GM19395 (cell line): ENCODE measurements around the gene SYNGAP1.

Experiments
- ATAC-seq: cut with Tn5 transposase; IDR thresholded peaks from one replicate; pipeline ENCODE4 v1.9.1; 2021; ENCODE audit warnings: mild to moderate bottlenecking, moderate library complexity; ENCODE audit not compliant: unreplicated experiment

SYNGAP1 gene

DNA sequence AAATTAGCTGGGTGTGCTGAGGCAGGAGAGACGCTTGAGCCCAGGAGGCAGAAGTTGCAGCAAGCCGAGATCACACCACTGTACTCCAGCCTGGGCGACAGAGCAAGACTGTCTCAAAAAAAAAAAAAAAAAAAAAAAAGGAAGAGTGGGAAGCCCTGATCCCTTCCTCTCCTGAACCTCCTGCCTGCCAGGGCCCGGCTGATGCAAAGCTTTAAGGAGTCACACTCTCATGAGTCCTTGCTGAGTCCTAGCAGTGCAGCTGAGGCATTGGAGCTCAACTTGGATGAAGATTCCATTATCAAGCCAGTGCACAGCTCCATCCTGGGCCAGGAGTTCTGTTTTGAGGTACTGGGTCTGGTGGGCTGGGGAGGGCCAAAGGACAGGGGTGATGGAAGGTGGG lies 15.1 kb downstream of the SYNGAP1 start:
- ATAC-seq = no peak

DNA sequence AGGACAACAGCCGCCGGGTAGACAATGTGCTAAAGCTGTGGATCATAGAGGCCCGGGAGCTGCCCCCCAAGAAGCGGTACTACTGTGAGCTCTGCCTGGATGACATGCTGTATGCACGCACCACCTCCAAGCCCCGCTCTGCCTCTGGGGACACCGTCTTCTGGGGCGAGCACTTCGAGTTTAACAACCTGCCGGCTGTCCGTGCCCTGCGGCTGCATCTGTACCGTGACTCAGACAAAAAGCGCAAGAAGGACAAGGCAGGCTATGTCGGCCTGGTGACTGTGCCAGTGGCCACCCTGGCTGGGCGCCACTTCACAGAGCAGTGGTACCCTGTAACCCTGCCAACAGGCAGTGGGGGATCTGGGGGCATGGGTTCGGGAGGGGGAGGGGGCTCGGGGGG lies 17.8 kb downstream of the SYNGAP1 start:
- no peak for ATAC-seq

DNA sequence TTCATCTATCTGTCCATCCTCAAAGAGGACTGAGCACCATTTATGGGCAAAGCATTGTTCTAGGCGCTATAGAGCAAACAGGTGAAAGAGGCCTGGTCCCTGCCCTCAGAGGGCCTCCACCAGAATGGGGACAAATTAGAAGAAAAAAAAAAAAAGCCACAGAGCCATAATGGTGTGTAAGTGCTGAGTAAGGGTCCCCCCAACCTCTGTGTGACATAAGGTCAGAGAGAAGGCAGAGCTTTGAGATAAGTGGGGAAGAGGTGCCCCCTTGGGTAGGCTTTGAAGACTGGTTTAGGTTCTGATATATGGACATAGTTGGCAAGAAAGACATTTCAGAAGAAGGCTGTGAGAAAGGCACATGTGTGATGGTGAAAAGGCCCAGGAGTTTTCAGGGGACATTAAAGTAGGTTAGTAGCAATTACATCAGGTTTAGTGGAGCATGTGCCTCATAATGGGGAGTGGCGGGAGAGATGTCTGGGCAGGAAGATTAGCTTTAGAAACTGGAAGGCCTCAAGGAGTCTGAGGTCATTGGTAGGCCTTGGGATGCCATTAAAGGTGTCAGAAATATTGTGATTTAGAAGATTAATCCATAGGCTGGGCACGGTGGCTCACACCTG lies 19.2 kb downstream of the SYNGAP1 start:
- no peak for ATAC-seq

DNA sequence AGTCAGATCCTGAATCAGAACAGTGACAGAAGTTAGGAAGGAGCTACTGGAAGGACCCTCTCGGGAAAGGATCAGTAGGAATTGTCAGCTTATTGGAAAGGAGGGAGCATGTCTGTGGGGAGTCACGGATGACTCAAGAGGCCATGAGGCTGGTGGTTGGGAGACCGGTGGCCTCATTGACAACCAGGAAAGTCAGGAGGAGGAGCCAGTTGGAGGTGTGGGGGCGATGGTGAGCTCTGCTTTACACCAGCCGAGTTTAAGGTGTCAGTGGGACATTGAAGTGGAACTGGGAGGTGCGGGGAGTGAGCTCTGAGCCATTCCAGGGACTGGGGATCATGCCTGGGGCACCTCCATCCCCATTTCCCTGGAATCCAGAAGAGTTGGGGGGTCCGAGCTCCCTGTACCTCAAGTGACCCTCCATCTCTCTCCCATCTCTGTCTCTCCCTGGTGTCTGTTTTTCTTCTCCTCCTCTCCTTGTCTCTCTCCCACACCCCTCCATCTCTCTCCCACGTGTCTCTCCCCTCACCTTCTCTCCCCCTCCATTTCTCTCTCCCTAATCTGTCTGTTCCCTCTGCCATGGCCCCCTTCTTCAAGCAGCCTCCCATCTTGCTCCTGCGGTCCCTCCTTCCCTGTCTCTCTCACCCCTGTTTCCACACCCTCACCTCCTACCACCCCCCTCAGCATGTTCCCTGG lies 20.2 kb downstream of the SYNGAP1 start:
- no peak for ATAC-seq

DNA sequence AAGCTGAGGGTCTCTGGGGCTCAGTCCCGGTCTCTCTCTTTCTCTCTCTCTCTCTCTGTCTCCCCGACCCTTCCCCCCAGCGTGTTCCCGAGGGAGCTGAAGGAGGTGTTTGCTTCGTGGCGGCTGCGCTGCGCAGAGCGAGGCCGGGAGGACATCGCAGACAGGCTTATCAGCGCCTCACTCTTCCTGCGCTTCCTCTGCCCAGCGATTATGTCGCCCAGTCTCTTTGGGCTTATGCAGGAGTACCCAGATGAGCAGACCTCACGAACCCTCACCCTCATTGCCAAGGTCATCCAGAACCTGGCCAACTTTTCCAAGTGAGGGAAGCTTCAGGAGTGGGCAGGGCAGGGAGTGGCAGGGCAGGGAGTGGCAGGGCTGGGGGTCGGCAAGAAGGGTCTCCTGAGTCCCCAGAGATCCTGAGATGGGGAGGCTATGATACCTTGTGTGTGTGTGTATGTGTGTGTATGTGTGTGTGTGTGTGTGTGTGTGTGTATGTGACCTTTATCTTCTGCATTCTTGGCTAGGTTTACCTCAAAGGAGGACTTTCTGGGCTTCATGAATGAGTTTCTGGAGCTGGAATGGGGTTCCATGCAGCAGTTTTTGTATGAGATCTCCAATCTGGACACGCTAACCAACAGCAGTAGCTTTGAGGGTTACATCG lies 20.9 kb downstream of the SYNGAP1 start:
- ATAC-seq = no peak

DNA sequence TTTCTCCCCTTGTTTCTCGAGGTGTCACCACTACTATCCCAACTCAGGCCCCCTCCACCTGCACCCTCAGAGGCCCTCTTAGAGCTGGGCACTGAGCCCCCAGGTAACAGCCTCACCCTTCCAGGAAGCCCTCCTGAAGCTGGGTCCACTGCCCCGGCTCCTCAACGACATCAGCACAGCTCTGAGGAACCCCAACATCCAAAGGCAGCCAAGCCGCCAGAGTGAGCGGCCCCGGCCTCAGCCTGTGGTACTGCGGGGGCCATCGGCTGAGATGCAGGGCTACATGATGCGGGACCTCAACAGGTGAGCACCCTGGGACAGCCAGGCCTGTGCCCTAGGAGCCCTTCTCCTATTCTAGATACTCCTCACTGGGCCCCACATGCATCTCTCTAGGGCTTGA lies 21.6 kb downstream of the SYNGAP1 start:
- no peak for ATAC-seq

DNA sequence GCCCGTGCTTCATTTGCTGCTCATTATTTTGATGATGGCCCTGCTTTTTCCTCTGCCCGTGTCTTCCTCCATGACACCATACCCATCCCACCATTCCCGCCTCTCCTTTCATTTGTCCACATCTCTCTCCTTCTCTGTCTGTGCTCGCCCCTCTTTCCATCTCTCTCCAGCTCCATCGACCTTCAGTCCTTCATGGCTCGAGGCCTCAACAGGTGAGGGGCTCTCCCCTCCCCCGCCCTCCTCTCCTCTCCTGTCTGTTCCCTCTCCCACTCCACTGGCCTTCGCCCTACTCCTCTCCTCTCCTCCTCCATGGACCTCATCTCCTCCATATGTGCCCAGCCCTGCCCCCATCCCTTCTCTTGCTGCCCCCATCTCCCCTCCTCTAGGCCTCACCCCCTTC lies 22.4 kb downstream of the SYNGAP1 start:
- ATAC-seq = no peak

DNA sequence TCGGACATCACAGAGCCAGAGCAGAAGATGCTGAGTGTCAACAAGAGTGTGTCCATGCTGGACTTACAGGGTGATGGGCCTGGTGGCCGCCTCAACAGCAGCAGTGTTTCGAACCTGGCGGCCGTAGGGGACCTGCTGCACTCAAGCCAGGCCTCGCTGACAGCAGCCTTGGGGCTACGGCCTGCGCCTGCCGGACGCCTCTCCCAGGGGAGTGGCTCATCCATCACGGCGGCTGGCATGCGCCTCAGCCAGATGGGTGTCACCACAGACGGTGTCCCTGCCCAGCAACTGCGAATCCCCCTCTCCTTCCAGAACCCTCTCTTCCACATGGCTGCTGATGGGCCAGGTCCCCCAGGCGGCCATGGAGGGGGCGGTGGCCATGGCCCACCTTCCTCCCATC lies 23.2 kb downstream of the SYNGAP1 start:
- no peak for ATAC-seq

DNA sequence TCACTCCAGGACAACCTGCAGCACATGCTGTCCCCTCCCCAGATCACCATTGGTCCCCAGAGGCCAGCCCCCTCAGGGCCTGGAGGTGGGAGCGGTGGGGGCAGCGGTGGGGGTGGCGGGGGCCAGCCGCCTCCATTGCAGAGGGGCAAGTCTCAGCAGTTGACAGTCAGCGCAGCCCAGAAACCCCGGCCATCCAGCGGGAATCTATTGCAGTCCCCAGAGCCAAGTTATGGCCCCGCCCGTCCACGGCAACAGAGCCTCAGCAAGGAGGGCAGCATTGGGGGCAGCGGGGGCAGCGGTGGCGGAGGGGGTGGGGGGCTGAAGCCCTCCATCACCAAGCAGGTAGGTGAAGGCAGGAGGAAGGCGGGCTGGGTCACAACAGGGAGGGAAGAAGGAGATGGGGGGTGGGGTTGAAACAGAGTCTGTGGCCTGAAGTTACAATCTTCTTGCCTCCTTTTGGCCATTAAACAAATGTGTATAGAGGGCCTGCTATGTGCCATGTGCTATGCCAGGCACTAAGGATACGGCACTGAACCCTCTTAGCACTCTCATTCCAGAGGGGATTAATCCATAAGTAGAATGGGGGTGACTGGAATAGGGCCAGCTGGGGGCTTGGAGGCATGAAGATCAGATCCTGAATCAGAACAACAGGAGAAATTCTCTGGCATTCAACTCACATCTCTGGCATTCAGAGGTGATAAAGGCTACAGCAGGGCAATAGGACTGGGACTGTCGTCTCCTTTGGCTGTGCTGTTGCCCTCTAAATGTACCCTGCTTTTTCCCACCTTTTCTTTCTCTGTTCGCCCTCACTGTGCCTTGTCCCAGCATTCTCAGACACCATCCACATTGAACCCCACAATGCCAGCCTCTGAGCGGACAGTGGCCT lies 24.0 kb downstream of the SYNGAP1 start:
- ATAC-seq = no peak

DNA sequence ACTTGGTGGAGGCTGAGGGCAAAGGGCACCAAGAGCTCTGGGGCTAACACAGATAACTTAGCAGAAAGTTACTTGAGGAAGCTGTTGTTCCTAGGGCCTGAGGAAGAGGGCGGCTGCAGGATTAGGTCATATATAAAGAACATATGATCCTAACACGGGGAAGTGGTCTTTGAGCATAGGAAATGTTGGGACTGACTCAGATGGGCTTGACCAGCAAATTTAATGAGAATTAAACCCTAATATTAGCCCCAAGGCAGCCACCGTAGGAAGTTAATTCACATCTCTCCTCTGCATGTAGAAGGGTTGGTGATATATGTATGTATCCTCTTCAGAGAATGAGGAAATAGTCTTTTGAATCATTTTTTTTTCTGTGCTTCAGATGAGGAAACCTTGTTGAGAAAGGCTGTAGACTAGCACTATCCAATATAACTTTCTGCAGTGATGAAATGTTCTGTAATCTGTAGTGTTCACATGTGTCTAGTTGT lies 25.3 kb downstream of the SYNGAP1 start:
- ATAC-seq = no peak

DNA sequence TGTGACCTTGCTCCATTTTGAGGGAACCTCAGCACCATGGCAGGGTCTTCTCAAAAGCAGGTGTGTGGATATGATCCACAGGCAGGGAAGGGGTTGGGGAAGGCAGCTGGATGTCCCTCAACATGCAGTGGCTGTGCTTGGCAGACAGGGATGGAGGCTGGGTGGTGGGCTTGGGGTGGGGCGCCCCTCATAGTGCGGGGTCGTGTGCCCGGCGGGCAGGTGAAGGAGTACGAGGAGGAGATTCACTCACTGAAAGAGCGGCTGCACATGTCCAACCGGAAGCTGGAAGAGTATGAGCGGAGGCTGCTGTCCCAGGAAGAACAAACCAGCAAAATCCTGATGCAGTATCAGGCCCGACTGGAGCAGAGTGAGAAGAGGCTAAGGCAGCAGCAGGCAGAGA lies 26.5 kb downstream of the SYNGAP1 start:
- ATAC-seq = no peak

DNA sequence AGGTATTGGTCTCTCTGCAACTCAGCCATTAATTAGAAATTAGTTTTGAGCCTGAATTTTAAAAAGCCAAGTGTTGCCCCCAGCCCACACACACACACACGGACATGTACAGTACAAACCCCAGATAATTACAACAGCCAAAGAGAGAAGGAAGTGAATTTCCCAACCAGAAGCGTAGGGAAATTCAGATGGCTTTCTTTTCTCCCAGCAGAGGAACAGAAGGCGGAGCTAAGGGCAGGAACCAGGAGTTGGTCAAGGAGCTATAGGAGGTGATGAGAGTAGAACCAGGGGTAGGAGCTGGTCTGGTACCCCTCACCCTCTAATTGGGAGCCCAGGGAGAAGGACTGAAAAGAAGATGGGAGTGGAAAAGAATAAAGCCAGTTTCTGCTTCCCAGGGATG lies 30.6 kb downstream of the SYNGAP1 start:
- ATAC-seq = no peak

DNA sequence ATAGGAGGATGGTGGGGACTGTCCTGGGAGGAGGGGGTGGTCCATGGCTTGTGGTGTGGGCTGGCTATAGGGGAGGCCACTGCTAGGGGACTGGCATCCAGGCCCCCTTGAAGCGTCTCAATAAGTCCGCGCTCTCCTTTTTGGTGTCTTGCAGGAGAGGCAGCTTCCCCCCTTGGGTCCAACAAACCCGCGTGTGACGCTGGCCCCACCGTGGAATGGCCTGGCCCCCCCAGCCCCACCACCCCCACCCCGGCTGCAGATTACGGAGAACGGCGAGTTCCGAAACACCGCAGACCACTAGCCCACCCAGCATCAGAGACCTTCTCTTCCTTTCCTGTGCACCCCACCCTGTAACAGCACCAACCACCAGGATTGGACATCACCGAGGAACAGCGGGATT lies 31.7 kb downstream of the SYNGAP1 start:
- no peak for ATAC-seq

DNA sequence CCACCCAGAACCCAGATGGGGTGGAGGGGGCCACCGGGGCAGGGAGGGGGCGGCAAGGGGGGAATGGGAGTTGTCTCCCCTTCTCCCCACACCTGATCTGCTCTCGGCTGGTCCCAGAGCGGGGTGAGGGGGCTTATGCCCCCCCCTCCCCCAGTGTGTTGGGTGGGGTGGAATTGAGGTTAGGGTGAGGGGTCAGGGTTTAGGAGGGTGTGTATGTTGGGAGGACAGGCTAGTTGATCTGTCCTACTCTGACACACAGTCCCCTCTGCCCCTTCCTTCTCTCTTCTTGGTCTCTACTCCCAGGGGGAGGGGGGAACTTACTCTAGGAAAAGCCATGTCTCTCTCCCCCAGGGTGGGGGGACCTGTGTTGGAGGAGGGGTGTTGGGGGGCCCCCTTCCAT lies 32.6 kb downstream of the SYNGAP1 start:
- no peak for ATAC-seq

DNA sequence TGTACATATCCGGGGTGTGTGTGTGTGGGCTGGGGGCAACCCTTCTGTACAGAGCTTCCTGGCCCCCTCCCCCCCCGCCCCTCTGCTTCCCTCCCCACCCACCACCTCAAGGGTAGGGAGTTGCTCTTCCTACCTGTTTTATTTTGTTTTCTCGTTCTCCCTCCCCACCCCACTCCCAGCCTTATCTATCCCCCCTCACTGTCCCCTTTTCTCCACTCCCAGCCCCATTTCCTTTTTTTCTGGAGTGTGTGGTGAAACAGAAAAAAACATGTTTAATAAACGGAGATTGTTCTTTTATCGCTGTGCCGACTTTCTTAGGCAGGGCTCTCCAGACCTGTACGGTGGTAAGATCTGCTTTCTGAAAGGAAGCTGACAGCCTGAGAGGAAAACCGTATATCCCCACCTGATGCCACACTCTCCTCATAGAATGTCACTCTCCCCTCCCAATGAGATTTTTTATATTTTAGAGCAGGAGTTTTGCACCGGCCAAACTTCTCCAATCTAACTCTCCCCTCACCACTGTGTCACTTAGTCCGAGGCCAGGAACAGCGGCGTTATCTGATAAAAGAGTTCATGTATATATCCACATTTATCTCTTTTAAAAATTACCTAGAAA lies 33.6 kb downstream of the SYNGAP1 start:
- ATAC-seq = no peak

DNA sequence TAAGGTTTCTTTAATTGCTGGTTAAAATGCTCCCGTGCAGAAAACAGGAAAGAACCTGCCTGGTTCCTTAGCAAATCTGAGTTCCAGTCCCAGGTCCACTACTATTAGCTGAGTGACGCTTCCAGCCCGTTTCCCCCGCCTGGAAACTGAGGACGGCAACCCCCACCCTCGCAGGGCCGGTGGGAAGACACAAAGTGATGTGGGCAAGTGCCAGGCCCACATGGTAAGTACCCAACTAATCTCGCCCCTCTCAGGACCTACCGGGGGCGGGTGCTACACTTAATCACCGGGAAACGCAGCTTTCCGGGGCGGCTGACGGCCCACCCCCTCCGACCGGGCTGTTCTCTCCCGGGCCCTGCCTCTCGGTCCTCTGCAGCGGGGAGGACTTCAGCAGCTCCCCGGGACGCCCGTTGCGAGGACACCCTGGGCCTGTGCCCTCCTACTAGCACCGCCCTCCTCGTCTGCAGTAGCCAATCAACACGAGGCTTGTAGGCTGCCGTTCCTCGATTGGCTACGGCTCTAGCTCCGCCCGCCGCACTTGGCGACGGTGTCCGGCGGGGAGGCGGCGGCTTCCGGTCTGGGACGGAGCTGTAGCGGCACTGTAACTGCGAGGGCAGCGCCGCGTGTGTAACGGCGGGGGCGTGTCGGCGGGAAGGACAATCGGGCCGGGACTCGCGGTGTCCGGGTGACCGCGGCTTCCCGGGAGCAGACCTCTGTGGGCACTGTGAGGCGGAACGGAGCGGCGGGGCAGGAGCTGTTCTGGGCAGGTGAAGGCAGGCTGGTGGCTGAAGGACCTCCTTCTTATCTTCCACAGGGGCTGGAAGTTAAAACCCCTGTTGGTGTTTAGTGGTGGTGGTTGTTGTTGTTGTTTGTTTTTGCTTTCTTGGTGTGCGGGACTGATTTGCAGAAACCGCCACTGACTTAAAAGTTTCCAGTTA lies 34.4 kb downstream of the SYNGAP1 start, which contains the start of gene ZBTB9:
TSS of gene ZBTB9 (plus strand) at position 568 of the 938 bp plus-strand sequence. CDS start 525 bp downstream, outside the sequence.
- peak; percentile 99 for ATAC-seq

DNA sequence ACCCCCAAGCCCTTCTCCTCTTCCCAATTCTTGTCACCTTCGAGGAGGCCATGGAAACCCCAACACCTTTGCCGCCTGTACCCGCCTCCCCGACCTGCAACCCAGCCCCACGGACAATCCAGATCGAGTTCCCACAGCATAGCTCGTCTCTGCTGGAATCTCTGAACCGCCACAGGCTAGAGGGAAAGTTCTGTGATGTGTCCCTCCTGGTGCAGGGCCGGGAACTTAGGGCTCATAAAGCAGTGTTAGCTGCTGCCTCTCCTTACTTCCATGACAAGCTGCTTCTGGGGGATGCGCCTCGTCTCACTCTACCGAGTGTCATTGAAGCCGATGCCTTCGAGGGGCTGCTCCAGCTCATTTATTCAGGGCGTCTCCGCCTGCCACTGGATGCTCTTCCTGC lies 35.2 kb downstream of the SYNGAP1 start:
- no peak for ATAC-seq

DNA sequence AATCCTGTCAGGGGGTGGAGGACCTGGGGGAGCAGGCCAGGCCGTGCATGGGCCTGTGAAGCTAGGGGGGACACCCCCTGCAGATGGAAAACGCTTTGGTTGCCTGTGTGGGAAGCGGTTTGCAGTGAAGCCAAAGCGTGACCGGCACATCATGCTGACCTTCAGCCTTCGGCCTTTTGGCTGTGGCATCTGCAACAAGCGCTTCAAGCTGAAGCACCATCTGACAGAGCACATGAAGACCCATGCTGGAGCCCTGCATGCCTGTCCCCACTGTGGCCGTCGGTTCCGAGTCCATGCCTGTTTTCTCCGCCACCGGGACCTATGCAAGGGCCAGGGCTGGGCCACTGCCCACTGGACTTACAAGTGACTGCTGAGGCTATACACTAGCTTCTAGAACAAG lies 36.3 kb downstream of the SYNGAP1 start:
- ATAC-seq = no peak

DNA sequence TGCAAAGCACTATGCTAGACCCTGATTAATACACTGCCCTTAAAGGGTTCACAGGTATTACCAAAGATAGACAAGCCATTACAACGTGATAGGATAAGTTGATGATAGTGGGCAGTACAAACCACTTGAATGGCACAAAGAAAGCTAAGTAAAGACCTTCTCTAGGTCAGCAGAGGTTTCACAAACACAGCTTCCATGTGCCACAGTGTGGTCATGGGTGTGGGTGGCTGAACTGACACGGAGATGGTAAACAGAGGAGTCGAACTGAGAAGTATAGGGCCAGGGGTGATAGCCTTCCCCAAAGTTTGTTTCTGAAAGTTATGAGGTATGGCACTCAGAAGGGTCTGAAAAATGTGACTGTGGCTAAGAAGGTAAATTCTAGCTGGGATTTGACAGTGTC lies 38.8 kb downstream of the SYNGAP1 start:
- no peak for ATAC-seq

DNA sequence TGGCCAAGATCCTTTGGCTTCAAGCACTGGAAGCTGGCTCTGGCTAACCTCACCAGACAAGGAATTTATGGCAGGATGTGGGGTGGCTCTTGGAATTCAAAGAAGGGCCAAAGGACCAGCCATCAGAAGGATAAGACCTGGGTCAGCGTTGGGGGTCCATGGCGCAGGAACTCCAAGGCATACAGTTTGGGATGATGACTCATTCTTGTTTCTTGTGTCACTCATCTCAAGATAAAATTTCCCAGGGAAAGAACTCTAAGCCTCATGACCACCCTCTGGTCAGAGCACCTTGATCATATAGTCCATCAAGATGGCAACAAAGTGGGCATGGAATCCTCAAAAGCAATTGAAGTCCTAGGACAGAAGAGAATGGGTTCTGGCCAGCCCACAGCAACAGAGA lies 39.4 kb downstream of the SYNGAP1 start:
- ATAC-seq = no peak
